ENCODE data around the gene LPIN3.

The LPIN3 gene

DNA sequence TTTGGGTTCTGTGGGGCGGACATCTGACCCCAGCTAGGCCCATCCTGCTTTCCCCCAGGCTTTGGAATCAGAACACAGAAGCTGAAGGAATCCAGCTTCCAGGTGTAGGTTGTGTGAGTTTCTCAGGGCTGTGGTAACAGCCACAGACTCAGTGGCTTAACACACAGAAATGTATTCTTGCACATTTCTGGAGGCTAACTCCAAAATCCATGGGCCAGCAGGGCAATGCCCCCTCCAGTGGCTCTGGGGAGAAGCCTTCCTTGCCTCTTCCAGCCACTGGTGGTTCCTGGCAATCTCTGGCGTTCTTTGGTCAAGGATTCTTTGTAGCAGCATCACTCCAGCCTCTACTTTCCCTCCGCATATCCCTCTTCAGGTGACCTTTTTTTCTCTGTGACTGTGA lies 27.3 kb downstream of the LPIN3 start:
- DNase-seq, result no peak

DNA sequence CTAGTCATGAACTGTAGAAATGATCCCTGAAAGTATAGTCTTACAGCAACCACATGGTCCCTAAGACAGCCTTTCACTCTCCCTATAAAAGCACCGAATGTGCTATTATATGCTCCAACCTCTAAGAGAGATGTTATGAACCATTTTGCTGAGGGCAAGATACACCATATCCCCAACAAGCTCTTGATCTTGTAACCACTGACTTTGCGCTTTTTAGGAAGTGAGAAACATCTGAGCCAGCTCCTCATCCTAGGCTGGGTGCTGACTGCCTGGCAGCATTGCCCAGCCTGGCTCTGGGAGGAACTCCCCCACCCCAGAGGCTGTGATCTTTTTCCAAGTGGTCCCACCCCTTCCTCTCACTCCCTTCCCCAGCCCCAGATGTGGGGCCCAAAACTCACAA lies 29.1 kb downstream of the LPIN3 start:
- no peak for DNase-seq

DNA sequence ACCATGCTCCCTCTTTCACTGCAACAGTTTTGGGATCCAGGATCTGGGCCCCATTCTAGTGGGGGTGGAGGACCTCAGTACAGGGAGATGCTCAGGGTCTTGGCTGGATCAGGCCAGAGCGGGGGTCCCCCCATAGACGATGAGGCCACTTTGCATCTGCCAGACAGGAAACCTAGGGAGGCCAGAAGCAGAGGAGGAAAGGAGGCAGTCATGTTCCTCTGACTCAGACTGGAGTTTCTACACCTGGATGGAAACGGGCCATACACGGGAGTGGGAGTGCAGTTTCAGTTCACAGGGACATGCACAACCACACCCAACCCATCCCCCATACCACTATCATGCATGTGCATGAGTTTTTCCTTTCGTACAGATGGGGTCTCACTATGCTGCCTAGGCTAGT lies 29.6 kb downstream of the LPIN3 start:
- no peak for DNase-seq

DNA sequence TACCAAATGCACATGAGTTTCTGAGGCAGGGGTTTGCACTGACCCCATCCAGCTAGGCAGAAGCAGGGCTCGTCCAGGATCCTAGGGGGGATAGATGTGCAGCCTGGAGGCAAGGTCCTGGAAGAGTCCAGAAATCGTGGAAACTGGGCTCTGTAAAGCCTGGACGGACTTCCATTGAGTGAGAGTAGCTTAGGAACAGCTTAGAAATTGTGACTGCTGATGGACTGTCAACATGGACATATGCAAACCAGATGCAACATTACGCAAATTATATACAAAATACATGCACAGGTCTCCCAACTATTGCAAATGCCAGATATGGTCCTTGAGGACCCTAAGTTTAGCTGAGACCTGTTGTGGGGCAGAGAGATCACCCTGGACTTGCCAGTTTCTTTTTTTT lies 30.8 kb downstream of the LPIN3 start:
- no peak for DNase-seq

DNA sequence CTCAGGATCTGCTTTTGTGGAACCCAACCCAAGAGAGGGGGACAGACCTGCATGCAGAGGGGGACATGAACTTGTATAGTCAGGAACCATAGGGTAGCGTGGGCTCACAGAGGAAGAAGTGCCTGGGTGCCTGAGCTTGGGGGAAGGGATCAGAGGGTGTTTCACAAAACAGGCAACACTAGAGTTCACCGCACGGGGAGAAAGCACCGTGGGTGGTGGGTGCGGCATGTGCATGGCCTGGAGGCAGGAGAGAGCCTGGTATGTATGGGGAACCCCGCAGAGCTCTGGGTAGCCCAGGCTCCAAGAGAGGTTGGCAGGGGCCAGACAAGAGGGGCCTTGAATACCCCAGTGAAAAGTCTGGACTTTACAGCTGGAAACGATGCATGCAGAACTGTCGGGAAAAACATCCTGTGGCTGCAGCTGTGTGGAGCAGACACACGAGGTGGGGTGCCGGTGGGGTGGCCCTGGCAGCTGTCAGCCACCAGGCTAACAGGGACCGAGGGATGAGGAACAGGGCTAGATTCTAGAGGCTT lies 32.7 kb downstream of the LPIN3 start:
- no peak for DNase-seq

DNA sequence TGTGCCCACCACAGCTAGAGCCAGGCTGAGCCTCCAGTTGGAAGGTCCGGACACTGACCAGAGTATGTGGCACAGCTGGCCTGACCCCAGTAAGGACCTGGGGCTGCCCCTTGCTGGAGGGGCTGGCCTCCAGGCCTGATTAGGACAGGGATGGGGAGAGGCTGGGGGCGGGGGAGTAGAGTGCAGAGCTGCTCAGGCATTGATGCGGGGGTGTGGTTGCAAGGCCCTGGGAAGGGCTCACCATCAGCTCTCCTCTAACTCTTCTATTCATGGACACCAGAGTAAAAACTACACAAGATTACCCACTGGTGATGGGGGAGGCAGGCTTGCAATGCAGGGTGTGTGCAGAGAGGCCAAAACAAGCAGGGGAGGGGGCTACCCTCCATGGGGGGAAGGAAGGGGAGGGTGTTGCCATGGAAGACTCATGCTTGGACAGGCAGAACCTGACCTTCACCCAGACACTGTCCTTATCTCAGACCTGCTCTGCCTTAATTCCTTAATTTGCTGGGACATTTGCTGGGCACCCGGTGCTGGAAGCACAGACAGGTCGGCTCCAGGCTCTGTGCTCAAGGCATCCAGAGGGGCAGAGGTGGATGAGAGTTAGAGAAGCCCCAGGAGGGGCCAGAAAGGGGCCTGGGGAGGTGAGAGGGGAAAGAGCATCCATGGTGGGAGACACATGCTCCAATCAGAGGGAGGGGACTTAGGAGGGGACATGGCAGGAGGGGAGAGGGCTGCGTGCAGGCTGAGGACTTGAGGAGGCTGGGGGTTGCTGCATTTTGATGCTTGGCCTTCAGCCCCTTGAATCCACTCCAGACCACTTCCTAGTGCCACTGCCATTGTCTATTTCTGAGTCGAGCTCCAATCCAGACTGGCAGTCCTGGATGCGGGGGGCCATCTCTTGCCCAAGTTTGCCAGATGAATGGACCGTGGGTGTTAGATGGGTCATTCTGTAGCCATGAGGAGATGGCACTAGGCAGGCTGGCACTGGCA lies 33.6 kb downstream of the LPIN3 start:
- DNase-seq, result no peak

DNA sequence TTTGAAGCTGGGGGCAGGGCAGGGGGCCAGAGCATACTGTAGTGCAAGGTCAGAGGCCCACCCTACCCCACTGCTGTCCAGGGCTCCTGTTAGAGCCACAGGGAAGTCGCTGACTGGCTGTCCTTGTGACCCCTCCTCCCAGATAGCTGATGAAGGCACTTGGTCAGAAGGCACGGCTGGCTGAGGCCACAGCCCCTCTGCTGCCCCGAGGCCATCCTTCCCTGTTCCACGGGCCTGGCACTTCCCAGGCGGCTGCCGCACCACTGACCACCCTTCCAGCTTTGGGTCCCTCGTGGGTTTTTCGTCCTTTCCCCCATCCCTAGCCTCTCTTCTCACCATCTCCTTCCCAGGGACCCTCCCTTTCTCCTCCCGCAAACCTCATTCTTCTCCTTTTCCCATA lies 35.2 kb downstream of the LPIN3 start:
- DNase-seq, result no peak

DNA sequence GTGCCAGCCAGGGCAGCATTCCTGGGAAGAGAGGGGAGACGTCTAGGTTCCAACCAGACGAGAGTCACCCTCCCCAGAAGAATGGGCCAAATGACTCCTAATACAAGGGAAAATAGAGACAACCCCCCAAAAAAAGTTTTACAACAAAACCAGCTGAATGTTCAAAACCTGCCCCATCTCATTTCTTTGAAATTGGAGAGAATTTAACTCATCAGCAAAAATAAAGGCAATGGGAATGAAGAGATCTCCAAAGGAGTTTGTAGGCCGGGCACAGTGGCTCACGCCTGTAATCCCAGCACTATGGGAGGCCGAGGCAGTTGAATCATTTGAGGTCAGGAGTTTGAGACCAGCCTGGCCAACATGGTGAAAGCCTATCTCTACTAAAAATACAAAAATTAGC lies 35.7 kb downstream of the LPIN3 start:
- no peak for DNase-seq

DNA sequence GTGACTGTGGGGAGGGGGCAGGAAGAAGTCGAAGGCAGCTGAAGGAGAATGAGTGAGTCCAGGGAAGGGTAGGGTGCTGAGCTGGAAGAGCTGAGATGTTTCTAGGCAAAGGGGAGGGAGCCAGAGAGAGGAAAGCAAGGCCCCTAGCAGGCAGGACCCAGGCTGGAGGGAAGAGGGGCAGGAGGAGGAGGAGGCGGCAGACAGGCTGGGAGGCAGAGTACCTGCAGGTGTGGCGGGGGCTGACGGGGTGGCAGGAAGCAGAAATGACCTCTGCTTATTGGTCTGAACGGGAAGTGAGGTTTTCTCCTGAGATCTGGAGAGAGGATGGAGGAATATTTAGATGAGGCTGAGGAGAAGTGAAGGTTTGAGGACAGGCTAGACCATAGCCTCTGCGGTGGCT lies 36.7 kb downstream of the LPIN3 start:
- no peak for DNase-seq

DNA sequence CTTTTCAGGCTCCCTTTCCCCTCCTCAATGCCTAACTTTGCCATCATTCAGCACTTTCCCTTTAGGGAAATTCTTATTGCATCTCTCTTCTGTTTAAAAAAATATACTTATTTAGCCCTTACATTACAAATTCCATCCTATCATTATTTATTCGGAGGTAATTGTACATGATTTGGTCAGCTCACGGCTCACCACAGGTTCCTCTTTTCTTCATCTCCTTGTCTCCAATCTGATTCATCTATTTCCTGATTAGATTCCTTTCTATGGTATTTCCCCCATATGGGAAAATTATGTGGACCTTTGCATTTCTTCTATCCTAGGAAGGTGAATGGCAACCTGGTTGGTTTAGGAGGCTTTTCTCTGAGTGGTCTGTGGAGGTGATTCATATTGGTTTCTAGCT lies 38.9 kb downstream of the LPIN3 start:
- DNase-seq, result no peak

DNA sequence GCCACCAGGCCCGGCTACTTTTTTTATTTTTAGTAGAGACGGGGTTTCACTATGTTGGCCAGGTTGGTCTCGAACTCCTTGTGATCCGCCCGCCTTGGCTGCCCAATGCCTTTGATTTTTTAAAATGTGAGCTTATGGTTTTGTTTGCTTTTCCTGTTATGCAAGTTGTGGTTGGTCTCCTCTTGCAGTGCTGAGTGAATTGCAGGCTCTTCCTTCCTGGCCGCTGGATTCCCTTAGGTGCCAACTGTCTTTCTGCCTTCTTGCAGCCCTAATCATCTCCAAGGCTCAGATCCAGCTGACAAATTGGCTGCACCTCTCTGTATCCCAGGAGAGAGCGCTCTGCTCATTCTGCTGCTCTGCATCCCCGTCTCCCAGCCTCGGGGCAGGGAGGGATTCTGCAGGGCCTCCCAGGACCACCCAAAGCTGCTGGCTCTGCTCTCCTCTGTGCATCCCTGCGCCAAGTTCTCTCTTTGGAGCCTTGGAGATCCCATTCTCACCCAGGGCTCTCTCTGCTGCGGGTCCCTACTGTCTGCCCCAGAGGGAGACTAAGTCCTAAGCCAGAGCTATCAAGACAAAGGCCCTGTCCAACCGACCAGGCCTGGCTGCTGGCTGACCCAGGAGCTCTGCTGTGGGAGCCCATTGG lies 40.1 kb downstream of the LPIN3 start:
- no peak for DNase-seq

DNA sequence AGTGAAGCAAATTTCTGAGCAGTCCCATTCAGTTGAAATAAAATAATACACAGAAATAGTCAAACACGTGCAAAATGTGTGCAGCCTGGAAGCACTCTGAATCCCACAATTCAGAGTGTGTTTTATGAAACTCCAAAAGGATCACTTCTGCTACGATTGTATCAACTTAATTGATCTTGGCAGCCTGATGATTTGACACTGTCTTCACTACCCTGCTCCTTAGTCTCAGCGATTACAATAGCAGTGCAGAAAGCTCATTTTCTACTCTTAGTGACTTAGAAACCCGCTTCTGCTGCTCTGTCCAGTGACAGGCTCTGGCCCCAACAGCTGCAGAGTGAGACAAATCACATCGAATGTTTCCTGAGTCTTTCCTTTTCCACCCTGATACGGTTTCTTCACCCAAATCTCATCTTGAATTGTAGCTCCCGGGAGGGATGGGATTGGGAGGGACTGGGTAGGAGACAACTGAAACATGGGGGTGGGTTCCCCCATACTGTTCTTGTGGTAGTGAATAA lies 42.2 kb downstream of the LPIN3 start:
- no peak for DNase-seq

DNA sequence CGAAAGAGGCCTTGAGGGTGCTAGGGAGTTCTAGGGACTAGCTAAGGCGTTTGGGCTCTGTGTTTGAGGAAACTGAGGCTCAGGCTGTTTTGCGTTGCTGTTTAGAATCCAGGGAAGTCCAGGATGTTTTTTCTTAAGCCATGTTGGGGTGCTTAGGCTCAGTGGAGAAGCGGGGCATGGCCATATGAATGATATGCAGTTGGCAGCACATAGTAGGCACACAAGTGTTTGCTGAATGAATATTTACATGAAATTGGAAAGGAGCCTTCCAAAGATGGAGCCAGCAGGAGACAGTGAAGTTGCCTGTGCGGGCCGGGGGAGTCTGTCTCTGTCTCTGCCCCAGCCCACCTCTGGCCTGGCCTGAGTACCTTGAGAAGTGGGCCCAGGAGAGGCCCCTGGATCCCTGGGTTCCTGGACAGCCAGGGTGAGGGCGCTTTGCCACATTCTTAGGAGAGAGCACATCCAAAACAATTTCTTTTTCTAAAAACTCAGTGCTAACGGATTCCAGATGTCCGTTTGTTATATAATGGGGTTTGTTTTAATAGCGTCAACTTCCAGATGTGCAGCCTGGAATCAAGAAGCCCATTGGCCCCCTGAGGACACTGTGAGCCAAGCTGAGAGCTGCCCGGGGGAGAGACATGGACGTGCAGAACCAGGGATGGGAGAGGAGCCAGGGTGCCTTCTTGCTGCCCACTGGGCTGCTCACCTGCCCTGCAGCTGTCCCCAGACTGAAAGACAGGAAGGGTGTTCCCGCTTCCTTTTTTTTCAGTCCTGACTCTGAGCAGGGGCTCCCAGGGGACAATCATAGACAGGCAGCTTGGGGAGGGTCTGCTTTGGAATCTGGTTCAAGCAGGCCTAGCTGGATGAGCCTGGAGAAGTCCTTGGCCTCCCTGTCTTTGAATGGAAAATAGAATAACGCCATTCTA lies 46.1 kb downstream of the LPIN3 start:
- DNase-seq, result no peak

DNA sequence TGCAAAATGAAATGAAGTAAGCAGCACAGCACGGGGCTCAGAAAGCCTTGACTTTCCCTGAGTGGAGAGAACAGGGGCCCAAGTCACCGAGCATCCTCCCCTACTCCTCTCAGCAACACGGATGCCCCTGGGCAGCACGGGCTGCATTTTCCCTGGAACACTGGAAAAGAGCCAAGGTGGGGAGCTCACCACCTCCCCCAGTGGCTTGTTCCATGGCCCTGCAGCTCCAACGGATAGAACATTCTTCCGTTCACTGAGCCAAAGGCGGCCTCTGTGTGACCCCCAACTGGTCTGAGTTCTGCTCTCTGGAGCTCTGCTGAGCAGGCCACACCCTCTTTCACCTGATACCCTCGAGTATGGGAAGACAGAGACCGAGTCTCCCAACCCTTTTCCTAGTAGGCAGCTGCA lies 46.8 kb downstream of the LPIN3 start:
- DNase-seq, result no peak

DNA sequence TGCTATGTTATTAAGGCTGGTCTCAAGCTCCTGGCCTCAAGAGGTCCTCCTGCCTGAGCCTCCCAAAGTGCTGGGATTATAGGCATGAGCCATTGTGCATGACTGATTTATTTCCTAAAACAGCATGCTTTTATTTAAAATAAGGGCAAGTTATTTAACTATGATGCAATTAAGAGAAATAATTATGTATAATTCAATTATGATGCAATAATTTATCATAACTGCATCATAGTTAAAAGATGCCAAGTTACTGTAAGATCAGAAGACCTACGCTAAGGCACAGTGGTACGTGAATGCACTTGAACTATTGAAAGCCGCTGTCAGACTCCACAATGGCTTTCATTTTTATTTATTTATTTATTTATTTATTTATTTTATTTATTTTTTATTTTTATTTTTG lies 50.3 kb downstream of the LPIN3 start:
- DNase-seq, result no peak

DNA sequence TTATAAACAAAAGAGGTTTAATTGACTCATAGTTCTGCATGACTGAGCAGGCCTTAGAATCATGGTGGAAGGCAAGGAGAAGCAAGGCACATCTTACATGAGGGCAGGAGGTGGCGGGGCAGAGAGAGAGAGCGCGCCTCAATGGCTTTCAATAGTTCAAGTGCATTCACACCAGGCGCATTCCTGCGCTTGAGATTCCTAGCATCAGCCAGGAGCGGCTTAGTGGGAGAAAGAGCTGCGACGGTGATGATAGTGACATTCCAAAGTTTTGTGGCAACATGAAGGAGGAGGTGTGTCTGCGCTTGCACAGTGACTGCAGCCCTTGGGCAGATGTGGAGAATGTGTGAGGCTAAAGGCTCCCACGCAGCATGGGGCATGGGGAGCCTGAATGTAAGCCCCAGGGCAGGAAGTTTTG lies 51.0 kb downstream of the LPIN3 start:
- DNase-seq, result no peak

DNA sequence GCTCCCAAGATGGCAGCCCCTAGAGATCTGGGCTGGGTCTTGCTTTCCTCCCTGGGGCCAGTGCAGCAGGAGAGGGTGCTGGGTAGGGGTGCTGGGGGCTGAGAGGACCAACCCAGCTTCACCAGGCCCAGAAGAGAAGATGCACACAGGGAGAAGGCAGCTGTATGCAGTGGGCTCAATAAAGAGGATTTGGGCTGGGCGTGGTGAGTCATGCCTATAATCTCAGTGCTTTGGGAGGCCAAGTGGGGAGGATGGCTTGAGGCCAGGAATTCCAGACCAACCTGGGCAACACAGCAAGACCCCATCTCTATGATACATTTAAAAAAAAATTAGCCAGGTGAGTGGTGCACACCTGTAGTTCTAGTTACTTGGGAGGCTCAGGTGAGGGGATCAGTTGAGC lies 51.7 kb downstream of the LPIN3 start:
- DNase-seq, result no peak

DNA sequence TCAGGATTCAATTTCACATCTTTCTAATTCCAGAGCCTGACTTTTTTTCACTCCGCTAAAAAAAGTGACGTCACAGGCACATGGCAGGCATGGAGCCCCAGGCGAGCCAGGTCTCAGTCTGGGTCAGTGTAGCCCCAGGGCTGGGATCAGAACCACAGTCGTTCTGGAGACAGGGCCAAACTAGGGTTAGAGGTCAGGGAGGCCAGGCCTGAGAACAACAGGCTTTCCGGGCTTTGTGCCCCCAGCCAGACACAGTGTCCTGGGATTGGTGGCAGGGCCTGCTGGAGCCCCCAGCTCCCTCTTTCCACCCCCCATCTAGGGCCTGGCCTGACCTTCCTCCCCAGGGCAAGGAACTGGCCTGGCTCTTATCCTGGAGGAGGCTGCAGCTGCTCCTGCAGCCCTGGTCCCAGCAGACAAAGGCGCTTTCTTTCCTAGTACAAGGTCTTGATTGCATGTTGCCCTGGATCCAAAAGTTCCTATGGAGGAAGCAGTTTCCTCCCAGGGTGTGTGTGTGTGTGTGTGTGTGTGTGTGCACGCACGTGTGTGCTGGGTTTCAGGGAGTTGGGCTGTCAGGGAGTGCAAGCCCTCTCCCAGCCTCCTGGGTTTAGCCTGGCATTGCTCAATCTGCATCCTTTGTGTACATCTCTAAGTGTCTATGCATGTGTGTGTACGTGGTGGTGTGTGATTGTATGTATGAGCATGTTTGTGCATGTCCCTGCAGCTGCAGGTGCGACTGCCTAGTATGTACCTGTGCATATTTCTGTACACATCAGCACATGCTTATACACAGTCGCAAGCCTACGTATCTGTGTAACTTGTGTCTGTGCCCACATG lies 52.5 kb downstream of the LPIN3 start:
- DNase-seq, result no peak

DNA sequence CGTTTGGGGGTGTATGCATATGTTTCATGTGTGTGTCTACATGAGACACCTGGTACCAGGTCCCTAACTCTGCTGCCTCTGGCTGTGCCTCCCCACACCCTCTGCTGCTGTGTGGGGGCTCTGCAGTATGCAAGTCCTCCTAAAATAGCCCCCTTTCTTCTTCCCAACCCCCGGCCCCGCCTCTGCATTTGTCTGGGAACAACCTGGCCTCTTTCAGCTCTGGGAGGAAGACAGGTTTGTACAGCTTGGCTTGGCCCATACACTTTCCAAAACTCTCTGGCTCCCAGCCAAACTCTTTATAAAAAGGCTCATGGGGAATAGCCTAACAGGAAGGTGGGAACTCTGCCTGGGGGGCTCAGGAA lies 53.1 kb downstream of the LPIN3 start:
- DNase-seq, result no peak

DNA sequence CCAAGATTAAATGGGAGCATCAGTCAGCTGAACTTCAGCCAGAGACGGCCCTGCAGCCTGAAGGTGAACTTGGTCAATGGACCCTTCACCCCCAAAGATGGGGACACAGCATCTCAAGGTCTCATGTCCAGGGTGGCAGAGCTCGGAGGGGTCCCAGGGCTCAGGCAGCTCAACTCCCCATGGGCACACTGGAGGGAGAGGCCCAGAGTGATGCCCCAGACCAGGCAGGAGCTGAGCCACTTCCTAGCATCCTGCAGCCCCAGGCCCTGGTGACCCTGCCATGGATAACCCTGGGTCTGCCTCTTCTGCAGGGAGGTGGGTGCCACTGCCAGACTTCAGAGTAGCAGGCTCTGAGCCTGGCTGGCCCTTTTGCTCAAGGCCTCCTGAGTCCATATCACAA lies 53.5 kb downstream of the LPIN3 start:
- no peak for DNase-seq

DNA sequence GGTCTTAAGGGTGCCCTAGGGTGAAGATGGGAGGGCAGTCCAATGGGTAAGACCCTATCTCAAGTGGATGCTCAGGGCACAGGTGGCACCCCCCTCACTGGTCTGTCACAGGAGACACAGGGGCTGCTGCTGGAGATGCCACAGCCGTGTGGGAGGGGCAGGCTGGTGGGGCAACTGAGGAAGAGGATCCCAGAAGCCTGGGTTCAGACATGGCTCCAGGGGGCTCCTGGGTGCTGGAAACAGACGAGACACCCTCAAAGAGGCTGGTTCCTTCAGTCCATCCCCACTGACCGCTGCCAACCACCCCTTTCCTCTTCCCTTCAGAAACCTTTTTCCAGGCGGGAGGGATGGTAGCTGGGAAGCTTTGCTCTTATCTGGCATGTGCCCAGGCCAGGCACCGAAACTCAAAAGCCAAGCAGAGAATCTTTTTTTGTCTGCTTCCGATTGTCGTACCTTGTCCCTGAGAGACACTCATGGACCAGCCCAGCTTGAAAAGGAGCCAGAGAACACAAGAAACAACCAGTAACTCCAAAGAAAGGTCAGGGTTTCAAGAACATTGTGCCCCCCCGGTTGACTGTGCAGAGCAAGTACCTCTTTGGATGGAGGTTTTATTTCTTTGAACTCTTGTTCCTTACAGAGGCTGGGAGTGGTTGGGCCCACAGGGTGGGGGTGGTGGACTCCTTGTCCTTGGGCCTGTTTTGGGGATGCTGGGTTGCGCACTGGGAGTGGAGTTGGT lies 54.5 kb downstream of the LPIN3 start:
- DNase-seq, result no peak

All from CD4-positive, alpha-beta T cell treated with Interferon alpha-2 for 1 hour (primary cell).